ENCODE data around the gene CCL20.

The CCL20 gene

DNA sequence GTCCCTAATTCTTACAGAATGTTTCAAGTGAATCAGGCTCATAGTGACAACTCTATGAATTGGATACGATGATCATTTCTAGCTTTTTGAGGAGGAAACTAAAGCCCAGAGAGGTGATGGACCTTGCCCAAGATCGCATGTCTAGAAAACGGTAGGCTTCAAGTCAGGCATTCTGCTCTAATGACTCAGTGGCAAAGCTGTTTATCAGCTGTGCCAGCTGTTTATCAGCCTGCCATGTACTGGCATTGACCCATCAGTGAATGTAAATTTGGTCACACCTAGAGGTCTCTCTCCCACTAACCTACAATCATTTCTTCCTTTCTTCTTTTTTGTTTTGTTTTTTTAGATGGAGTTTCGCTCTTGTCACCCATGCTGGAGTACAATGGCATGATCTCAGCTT, 51.6 kb downstream of the CCL20 start:
- Histone ChIP-seq H3F3A (ENCODE audit: control insufficient read depth, insufficient read depth) (no peaks in the 10 kb centered on the region), H3K36me3 (ENCODE audit: control insufficient read depth, low read length) (no peaks in the 10 kb centered on the region), H3K4me2 (ENCODE audit: low read length) (no peak overlapping the region), H3K27me3 (ENCODE audit: control insufficient read depth, low read length) (no peaks in the 10 kb centered on the region; the same call in 1 of the 2 replicates), H3K9me3 (ENCODE audit: control insufficient read depth, insufficient read depth, low read length) (no peaks in the 10 kb centered on the region), H3K4me3 (ENCODE audit: low read length) (no peak overlapping the region), H3K27ac (ENCODE audit: low read depth, low read length) (no peak overlapping the region), H4K20me1 (ENCODE audit: control insufficient read depth, insufficient read depth, low read depth, low read length) (no peaks in the 10 kb centered on the region), H3K4me1 (ENCODE audit: control insufficient read depth, low read length) (no peaks in the 10 kb centered on the region), H3K9me2 (replicated peaks; ENCODE audit: control insufficient read depth, low read length) (no peaks in the 10 kb centered on the region), H3K79me2 (ENCODE audit: control insufficient read depth, low read length) (no peaks in the 10 kb centered on the region)
- no peak for TF ChIP-seq EZH2phosphoT487 (IDR thresholded peaks at IDR 0.05; ENCODE audit: borderline replicate concordance, low read length)
- TF ChIP-seq, protein P1, sequence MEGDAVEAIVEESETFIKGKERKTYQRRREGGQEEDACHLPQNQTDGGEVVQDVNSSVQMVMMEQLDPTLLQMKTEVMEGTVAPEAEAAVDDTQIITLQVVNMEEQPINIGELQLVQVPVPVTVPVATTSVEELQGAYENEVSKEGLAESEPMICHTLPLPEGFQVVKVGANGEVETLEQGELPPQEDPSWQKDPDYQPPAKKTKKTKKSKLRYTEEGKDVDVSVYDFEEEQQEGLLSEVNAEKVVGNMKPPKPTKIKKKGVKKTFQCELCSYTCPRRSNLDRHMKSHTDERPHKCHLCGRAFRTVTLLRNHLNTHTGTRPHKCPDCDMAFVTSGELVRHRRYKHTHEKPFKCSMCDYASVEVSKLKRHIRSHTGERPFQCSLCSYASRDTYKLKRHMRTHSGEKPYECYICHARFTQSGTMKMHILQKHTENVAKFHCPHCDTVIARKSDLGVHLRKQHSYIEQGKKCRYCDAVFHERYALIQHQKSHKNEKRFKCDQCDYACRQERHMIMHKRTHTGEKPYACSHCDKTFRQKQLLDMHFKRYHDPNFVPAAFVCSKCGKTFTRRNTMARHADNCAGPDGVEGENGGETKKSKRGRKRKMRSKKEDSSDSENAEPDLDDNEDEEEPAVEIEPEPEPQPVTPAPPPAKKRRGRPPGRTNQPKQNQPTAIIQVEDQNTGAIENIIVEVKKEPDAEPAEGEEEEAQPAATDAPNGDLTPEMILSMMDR (IDR thresholded peaks at IDR 0.05; ENCODE audit: low read depth, low read length, poor library complexity, severe bottlenecking) = no peak

All from DOHH2 (cell line).